A673 (cell line): ENCODE results near the gene EEPD1. TPM values are rescaled to one million over a fixed set of nuclear protein-coding genes. Genes with fewer than 3 reads are reported as not detected.

Source experiments
- BruUV-seq: library from RNA; stranded (reverse); fragments of 400-500 nt; replicated peaks from 2 replicates; lab custom pipeline; 2021; lab: Mats Ljungman, UMichigan
- CTCF ChIA-PET: fragments of 300-600 bp; sonication (Branson Sonifier 250); formaldehyde crosslinking; loops from one replicate; lab custom pipeline; 2022; ENCODE audit warnings: antibody characterized with exemption; lab: Charles Lee
- POLR2A ChIA-PET: fragments of 300-600 bp; sonication (Branson Sonifier 250); formaldehyde crosslinking; loops from one replicate; lab custom pipeline; 2022; ENCODE audit warnings: antibody characterized with exemption; ENCODE audit not compliant: low non-redundant PET; lab: Charles Lee
- DNase-seq: peaks from one replicate; pipeline ENCODE4 v3.0.0-alpha.2; 2015; ENCODE audit warnings: low spot score
- H3K27ac ChIP-seq: fragments of 200-600 bp; sonication (generic); 2 replicates; pipeline ENCODE4 v1.5.1; 2016; ENCODE audit warnings: mixed run types, low read depth, mild to moderate bottlenecking, mixed read lengths, antibody characterized with exemption, low read length; ENCODE audit not compliant: poor library complexity, severe bottlenecking
- H3K27me3 ChIP-seq: fragments of 200-600 bp; sonication (generic); replicated peaks from 2 replicates; pipeline ENCODE4 v1.6.1; 2017; ENCODE audit warnings: mixed run types, low read depth, mild to moderate bottlenecking, mixed read lengths, antibody characterized with exemption, low read length; ENCODE audit not compliant: insufficient read depth, poor library complexity
- H3K36me3 ChIP-seq: fragments of 200-600 bp; sonication (generic); 2 replicates; pipeline ENCODE4 v1.6.1; 2016; ENCODE audit warnings: mixed run types, mild to moderate bottlenecking, mixed read lengths, antibody characterized with exemption, low read length; ENCODE audit not compliant: insufficient read depth, poor library complexity, severe bottlenecking
- H3K4me1 ChIP-seq: fragments of 200-600 bp; sonication (generic); 2 replicates; pipeline ENCODE4 v1.6.1; 2017; ENCODE audit warnings: mixed run types, mild to moderate bottlenecking, mixed read lengths, antibody characterized with exemption, low read length; ENCODE audit not compliant: insufficient read depth, poor library complexity, severe bottlenecking
- H3K4me3 ChIP-seq: fragments of 200-600 bp; sonication (generic); 2 replicates; pipeline ENCODE4 v1.5.1; 2016; ENCODE audit warnings: low read depth, mixed run types, mild to moderate bottlenecking, mixed read lengths, low read length; ENCODE audit not compliant: poor library complexity, severe bottlenecking
- H3K9me3 ChIP-seq: fragments of 200-600 bp; sonication (generic); 2 replicates; pipeline ENCODE4 v1.6.1; 2016; ENCODE audit warnings: mixed run types, low read depth, mild to moderate bottlenecking, mixed read lengths, antibody characterized with exemption, low read length; ENCODE audit not compliant: poor library complexity, severe bottlenecking
- EZH2 ChIP-seq: fragments of 200-600 bp; sonication (generic); IDR thresholded peaks from 2 replicates; pipeline ENCODE4 v1.6.1; 2017; ENCODE audit warnings: borderline replicate concordance, low read depth, mild to moderate bottlenecking, mixed read lengths, antibody characterized with exemption, low read length; ENCODE audit not compliant: poor library complexity, severe bottlenecking
- intact Hi-C: fragments of 100-400 bp; cut with micrococcal nuclease; formaldehyde crosslinking; loops from one replicate; pipeline ENCODE4 v1.10.0; 2022; ENCODE audit not compliant: unreplicated experiment
- total RNA-seq: library from RNA; stranded (reverse); gene quantifications from 2 replicates; pipeline ENCODE4 v1.2.3, GENCODE V29; 2021
- TF ChIP-seq, protein P1 (sequence below): fragments of 300-800, 200-600 bp; sonication (generic); conservative IDR thresholded peaks from 2 replicates; pipeline ENCODE4 v1.5.1; 2017; ENCODE audit warnings: low read depth, mild to moderate bottlenecking, antibody characterized with exemption, low read length, moderate library complexity, mixed read lengths

The EEPD1 gene
- total RNA-seq, 1 experiment from 2014 or later, result 2.5 TPM

DNA sequence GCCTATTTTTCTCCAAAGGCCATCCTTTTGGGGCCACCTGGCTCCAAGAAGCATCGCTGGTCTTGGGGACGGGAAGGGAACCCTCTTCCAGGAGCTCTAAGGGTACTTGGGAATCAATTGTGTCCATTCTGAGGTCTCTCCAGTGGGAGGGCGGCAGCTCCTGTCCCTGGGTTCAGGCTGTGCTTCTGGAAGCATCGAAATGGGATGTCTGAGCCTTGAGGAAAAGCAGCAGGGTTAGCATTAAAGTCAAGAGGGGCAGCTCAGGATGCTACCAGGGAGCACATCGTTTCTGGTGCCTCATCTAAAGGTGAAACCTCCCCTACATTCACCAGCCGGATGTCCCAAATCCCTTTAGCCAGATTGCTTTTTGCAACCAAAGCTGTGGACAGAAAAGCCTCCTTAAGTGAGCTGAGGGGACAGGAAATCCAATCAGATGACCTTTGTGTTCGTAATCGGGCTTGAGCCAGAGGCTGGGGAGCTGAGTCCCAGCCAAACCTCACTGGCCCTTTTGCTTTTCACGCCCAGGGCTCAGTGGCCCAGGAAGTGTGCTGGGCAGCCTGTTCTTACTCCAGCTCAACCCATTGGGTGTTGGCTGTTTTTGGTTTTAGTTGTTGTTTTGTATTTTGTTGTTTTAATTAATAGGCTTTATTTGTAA lies 147.8 kb downstream of the EEPD1 start:
- ChIA-PET CTCF (interaction anchor here (1.0 to 1.2 kb wide), 2 partner anchors 10 to 18 kb away, joined by 3 read pairs; no protein-coding TSS in a partner anchor), POLR2A (interaction anchor here (0.7 kb wide), 1 partner anchor 133 kb away, joined by 3 read pairs; no protein-coding TSS in a partner anchor)
- DNase-seq, result no peak
- Histone ChIP-seq H3K4me3 (no peak overlapping the region), H3K27ac (no peak overlapping the region), H3K4me1 (peaks cover 30% of the 10 kb centered on the region), H3K27me3 (no peaks in the 10 kb centered on the region), H3K36me3 (no peaks in the 10 kb centered on the region), H3K9me3 (no peaks in the 10 kb centered on the region)
- no peak for TF ChIP-seq EZH2
- TF ChIP-seq, protein P1, sequence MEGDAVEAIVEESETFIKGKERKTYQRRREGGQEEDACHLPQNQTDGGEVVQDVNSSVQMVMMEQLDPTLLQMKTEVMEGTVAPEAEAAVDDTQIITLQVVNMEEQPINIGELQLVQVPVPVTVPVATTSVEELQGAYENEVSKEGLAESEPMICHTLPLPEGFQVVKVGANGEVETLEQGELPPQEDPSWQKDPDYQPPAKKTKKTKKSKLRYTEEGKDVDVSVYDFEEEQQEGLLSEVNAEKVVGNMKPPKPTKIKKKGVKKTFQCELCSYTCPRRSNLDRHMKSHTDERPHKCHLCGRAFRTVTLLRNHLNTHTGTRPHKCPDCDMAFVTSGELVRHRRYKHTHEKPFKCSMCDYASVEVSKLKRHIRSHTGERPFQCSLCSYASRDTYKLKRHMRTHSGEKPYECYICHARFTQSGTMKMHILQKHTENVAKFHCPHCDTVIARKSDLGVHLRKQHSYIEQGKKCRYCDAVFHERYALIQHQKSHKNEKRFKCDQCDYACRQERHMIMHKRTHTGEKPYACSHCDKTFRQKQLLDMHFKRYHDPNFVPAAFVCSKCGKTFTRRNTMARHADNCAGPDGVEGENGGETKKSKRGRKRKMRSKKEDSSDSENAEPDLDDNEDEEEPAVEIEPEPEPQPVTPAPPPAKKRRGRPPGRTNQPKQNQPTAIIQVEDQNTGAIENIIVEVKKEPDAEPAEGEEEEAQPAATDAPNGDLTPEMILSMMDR, result no peak
- intact Hi-C loops, result no loop called here
- BruUV-seq, result no TSS peak

DNA sequence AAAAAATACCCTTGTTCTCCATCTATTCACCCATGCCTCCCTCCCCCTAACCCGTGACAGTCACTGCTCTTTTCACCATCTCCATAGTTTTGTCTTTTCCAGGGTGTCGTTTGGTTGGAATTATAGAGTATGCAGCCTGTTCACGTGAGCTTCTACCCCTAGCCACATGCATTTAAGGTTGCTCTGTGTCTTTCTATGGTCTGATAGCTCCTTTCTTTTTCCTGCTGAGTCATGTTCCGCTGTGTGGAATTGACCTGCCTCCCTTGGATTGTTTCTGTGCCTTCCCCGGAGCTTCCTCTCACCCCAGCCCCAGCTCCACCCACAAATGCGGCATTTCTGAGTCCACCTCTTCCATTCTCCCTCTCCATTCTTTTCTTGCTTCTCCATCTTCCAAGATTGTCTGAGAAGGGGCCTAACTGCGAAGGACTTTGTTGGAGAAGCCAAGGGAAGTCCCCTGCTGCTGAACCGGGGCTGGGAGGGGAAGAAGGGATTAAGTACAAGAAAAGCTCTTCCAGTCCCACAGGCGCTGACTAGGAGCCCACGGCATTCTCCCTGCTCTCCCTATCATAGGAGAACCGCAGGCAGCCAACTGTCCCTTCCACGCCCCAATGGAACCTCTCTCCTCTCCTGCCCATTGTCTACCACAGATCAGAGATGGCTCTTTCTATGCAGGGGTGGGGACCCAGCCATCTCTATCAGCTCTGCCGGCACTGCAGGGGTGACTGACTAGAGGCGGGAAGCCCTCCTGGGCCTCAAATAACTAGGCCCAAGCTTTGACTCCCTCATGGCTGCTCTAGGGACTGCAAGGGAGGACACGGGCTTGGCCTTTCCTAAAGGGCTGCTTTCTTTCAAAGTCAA lies 149.1 kb downstream of the EEPD1 start:
- Histone ChIP-seq H3K27ac (peak overlapping the region; percentile 92), H3K4me3 (no peak overlapping the region), H3K36me3 (no peaks in the 10 kb centered on the region), H3K27me3 (no peaks in the 10 kb centered on the region), H3K9me3 (no peaks in the 10 kb centered on the region), H3K4me1 (peaks cover 30% of the 10 kb centered on the region)
- TSS peak; percentile 40 for BruUV-seq
- no peak for TF ChIP-seq EZH2
- TF ChIP-seq, protein P1, result no peak; the same call in 1 of the 2 replicates
- intact Hi-C loops, result no loop called here
- ChIA-PET POLR2A (interaction anchor here (0.6 kb wide), 1 partner anchor 318 kb away, joined by 20 read pairs; no protein-coding TSS in a partner anchor), CTCF (interaction anchor here (0.7 to 1.2 kb wide), 2 partner anchors 11 to 65 kb away, joined by 3 read pairs; no protein-coding TSS in a partner anchor)
- peak; percentile 94 for DNase-seq

DNA sequence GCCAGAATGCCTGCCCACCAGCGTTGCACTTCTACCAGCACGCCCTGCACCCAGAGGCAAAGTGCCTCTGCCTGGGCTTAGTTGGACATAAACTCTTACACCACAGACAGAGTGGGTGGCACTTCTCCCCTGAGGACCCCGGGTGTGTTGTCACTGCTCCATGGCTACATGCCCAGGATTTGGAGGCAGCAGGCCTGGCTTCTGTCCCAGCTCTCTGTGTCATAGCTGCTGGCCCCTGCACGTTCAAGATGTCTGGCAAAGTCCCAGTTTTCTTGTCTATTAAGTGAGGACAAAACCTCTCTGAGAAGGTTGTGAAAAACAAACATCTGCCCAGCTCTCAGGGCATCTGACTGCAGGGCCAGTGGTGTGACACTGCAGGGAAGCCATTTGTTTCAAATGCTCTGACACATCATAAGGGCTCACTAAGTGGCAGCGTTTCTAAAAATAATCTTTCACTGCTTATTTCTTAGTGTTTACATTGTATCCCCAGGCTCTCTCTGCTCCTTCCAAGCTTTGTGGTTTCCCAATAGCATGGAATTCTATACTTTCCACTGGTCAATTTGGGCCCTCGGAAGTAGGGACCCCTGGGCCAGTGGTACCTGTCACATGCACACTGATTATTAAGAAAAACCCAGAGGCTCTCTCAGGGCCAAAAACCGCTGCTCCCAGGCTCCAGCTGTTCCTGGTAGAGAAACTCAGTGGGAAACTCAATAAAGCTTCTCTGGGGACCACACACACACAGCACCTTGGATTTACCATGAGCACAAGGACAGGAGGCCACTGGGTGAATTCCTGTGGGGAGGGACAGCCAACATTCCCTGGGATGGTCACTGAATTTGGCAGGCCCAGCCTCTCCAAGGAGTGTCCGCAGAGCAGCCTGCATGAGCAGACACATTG lies 150.4 kb downstream of the EEPD1 start:
- Histone ChIP-seq H3K4me3 (no peak overlapping the region), H3K27me3 (no peaks in the 10 kb centered on the region), H3K27ac (peak overlapping the region; percentile 92), H3K36me3 (no peaks in the 10 kb centered on the region), H3K9me3 (no peaks in the 10 kb centered on the region), H3K4me1 (peaks cover 30% of the 10 kb centered on the region)
- TF ChIP-seq EZH2, result no peak
- TF ChIP-seq, protein P1, result no peak
- intact Hi-C loops, result no loop called here
- peak; percentile 97 for DNase-seq
- no TSS peak for BruUV-seq
- ChIA-PET POLR2A (no interaction called here), CTCF (no interaction called here)
